ENCODE data around the gene LBH.
"Not testable (repeated sequence)": the region's sequence is repeated elsewhere in the genome, so short reads cannot be mapped to it uniquely, and the experiment has no call there.

The LBH gene

DNA sequence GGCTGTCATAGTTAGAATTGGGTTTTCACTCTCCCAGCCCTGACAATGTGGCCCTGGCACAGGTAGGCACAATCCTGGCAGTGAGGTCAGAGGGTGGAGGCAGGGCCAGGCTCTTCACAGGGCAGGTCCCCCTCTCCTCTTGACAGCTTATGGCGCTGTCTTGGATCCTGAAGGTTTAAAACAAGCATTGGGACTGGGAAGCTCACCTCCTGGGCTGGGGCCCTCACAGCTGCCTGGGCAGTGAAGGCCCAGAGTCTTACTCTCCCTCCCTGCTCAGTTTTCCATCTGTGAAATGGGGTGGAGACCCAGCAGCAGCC, 23.3 kb downstream of the LBH start:
- DNase-seq (ENCODE audit: low read depth, low spot score) = no peak
- H3K27ac ChIP-seq = no peak overlapping the region

DNA sequence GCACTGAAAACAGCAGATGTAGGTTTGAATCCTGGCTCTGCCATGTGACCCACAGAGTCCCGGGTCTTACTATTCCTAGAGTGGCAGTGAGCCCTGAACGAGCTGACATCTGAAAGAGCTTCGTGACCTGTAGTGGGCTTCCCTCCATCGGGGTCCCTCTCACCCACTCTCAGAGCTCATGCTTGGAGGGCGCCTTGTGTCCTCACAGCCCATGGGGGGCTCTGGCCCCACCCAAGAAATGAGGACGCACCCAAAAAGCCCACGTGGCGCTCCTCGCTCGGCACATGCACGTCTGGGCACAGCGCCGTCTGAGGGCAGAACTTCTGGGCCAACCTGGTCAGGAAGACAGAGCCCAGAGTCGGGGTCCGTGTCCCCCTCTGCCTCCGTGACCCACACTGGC, 23.7 kb downstream of the LBH start:
- H3K27ac ChIP-seq = no peak overlapping the region
- no peak for DNase-seq (ENCODE audit: low read depth, low spot score)

GRCh38 chr2:30255466-30256408, 24.4 kb downstream of the LBH start:
- no peak overlapping the region for H3K27ac ChIP-seq
- no peak for DNase-seq (ENCODE audit: low read depth, low spot score)

GRCh38 chr2:30257266-30258214, 26.2 kb downstream of the LBH start:
- H3K27ac ChIP-seq = no peak overlapping the region
- no peak for DNase-seq (ENCODE audit: low read depth, low spot score)

DNA sequence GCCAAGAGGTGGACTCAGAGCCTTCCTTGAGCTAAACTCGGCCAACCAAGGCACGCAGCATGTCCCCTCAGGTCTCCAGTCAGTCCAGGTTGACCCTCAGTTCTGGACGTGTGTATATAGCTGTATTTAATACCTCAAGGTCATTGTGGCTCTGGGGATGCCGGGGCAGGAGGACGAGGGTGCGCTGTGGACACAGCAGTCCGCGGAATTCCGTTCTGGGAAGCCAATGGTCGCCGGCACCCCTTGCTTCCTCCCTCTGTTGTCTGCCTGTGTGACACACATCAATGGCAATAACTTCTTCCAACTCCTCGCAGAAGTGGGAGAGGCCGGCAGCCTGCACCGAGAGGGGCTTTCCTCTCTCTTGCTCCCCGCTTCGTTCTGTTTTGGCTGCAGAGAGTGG, 27.7 kb downstream of the LBH start:
- no peak overlapping the region for H3K27ac ChIP-seq
- no peak for DNase-seq (ENCODE audit: low read depth, low spot score)

DNA sequence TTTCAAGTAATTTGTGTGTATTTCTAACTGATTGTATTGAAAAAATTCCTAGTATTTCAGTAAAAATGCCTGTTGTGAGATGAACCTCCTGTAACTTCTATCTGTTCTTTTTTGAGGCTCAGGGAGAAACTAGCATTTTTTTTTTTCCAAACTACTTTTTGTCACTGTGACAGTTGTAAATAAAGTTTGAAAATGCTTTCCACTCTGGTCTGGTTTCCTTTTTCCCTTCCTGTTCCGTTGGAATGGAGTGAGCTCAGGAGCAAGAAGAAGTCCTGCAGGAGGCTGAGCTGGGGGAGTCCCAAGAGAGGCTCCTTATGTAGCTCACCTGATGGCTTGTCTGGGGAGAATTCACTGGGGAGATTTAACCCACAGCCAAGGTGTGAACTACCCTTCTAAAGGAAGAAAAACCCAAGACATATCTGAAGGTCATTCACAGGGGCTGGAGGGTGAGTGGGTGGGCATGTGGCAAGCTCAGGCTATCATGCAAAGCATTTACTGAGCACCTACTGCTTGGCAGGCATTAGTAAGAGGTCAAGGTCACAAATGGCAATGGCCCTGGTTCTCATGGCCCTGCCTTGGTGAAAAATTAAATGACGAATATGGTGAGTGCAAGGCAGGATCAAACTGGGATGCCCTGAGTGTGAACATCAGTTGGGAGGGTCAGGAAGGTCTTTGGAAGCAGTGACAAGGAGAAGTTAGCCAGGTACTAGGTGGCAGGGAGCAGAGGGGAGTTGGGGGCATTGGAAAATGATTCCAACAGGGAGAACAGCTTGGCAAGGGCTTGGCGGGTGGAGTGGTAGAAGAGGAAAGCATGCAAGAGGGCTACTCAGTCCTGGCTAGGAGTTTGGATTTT, 28.7 kb downstream of the LBH start:
- no peak for DNase-seq (ENCODE audit: low read depth, low spot score)
- H3K27ac ChIP-seq = no peak overlapping the region

- H3K27ac ChIP-seq = no peak overlapping the region
- DNase-seq (ENCODE audit: low read depth, low spot score) = no peak
These were observed 29.6 kb downstream of the LBH start for GRCh38 chr2:30260941-30261340.

DNA sequence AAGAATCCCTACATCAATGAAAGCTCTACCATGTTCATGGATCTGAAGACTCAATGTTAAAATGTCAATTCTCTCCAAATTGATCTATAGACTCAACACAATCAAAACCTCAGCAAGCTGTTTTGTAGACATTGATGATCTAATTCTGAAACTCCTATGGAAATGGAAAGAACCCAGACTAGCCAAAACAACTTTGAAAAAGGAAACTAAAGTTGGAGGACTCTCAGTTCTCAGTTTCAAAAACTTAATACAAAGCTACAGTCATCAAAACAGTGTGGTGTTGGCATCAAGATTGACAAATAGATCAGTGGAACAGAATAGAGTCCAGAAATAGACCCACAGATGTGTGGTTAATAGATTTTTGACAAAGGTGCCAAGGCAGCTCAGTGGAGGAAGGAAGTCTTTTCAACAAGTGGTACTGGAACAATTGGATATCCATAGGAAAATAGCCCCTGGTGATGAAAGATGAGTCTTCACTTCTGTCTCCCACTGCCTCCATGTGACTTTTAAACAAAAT, 30.4 kb downstream of the LBH start:
- no peak for DNase-seq (ENCODE audit: low read depth, low spot score)
- H3K27ac ChIP-seq = no peak overlapping the region

GRCh38 chr2:30262716-30263309, 31.5 kb downstream of the LBH start:
- H3K27ac ChIP-seq = no peak overlapping the region
- DNase-seq (ENCODE audit: low read depth, low spot score) = no peak

- no peak for DNase-seq (ENCODE audit: low read depth, low spot score)
- H3K27ac ChIP-seq = no peak overlapping the region
These were observed 32.9 kb downstream of the LBH start for GRCh38 chr2:30264274-30264673.

- no peak for DNase-seq (ENCODE audit: low read depth, low spot score)
- no peak overlapping the region for H3K27ac ChIP-seq
These were observed 34.0 kb downstream of the LBH start for GRCh38 chr2:30265052-30266015.

- no peak overlapping the region for H3K27ac ChIP-seq
- no peak for DNase-seq (ENCODE audit: low read depth, low spot score)
These were observed 34.8 kb downstream of the LBH start for GRCh38 chr2:30266051-30266621.

GRCh38 chr2:30266705-30267104, 35.4 kb downstream of the LBH start:
- H3K27ac ChIP-seq = no peak overlapping the region
- no peak for DNase-seq (ENCODE audit: low read depth, low spot score)

- H3K27ac ChIP-seq = no peak overlapping the region
- DNase-seq (ENCODE audit: low read depth, low spot score) = no peak
These were observed 36.0 kb downstream of the LBH start for GRCh38 chr2:30267161-30267975.

- no peak overlapping the region for H3K27ac ChIP-seq
- DNase-seq (ENCODE audit: low read depth, low spot score) = no peak
These were observed 37.0 kb downstream of the LBH start for GRCh38 chr2:30268296-30268871.

GRCh38 chr2:30269114-30269770, 37.9 kb downstream of the LBH start:
- not testable (repeated sequence) for H3K27ac ChIP-seq; DNase-seq (ENCODE audit: low read depth, low spot score)

- no peak overlapping the region for H3K27ac ChIP-seq
- DNase-seq (ENCODE audit: low read depth, low spot score) = no peak
These were observed 38.4 kb downstream of the LBH start for GRCh38 chr2:30269771-30270145.
